HG03045 (cell line): Measurements from ENCODE around the gene STK11IP.

Source experiments
- ATAC-seq: cut with Tn5 transposase; IDR thresholded peaks from one replicate; pipeline ENCODE4 v1.9.1; 2021; ENCODE audit warnings: mild to moderate bottlenecking, moderate library complexity; ENCODE audit not compliant: unreplicated experiment

STK11IP gene

GRCh38 chr2:219562049-219563020 is 35.3 kb upstream of the STK11IP start:
- no peak for ATAC-seq

GRCh38 chr2:219563271-219563928 is 34.3 kb upstream of the STK11IP start:
- ATAC-seq: no peak

GRCh38 chr2:219565130-219566080 is 32.3 kb upstream of the STK11IP start:
- ATAC-seq: no peak

- ATAC-seq: no peak
Measured at GRCh38 chr2:219566640-219567039, 31.0 kb upstream of the STK11IP start.

GRCh38 chr2:219567131-219567530 is 30.5 kb upstream of the STK11IP start:
- ATAC-seq: no peak

GRCh38 chr2:219567791-219568361 is 29.8 kb upstream of the STK11IP start:
- no peak for ATAC-seq

- no peak for ATAC-seq
Measured at GRCh38 chr2:219569041-219569440, 28.6 kb upstream of the STK11IP start.

GRCh38 chr2:219569635-219570034 is 28.0 kb upstream of the STK11IP start:
- ATAC-seq: no peak

- no peak for ATAC-seq
Measured at GRCh38 chr2:219570194-219570923, 27.3 kb upstream of the STK11IP start.

GRCh38 chr2:219570924-219571310 is 26.7 kb upstream of the STK11IP start:
- no peak for ATAC-seq

GRCh38 chr2:219571311-219572236 is 26.1 kb upstream of the STK11IP start, which contains the start of gene OBSL1:
Gene OBSL1 (minus strand): TSS chr2:219571539. CDS start chr2:219571232, 307 bp downstream.
- no peak for ATAC-seq

GRCh38 chr2:219572237-219573001 is 25.2 kb upstream of the STK11IP start, which contains the start of gene INHA:
Gene INHA (plus strand): TSS chr2:219572310. CDS start chr2:219572375, 65 bp downstream.
- ATAC-seq: no peak

- ATAC-seq: no peak
Measured at GRCh38 chr2:219573166-219573565, 24.5 kb upstream of the STK11IP start.

- no peak for ATAC-seq
Measured at GRCh38 chr2:219574484-219575311, 23.0 kb upstream of the STK11IP start.

GRCh38 chr2:219575566-219576504 is 21.8 kb upstream of the STK11IP start:
- ATAC-seq: no peak
